GM12873 (cell line): ENCODE results near the gene CRYGS.
A peak's percentile ranks its signal among the peaks of the same experiment; 100 is the strongest.

Source experiments
- TF ChIP-seq, protein P1 (sequence below): IDR thresholded peaks from 2 replicates; pipeline ENCODE4 v1.5.1; 2012; ENCODE audit warnings: low read depth, mild to moderate bottlenecking, moderate library complexity, low read length, control low read depth; ENCODE audit not compliant: insufficient read depth; ENCODE audit errors: missing control alignments

CRYGS gene

GRCh38 chr3:186530415-186530814 is 13.8 kb downstream of the CRYGS start:
- TF ChIP-seq, protein P1, sequence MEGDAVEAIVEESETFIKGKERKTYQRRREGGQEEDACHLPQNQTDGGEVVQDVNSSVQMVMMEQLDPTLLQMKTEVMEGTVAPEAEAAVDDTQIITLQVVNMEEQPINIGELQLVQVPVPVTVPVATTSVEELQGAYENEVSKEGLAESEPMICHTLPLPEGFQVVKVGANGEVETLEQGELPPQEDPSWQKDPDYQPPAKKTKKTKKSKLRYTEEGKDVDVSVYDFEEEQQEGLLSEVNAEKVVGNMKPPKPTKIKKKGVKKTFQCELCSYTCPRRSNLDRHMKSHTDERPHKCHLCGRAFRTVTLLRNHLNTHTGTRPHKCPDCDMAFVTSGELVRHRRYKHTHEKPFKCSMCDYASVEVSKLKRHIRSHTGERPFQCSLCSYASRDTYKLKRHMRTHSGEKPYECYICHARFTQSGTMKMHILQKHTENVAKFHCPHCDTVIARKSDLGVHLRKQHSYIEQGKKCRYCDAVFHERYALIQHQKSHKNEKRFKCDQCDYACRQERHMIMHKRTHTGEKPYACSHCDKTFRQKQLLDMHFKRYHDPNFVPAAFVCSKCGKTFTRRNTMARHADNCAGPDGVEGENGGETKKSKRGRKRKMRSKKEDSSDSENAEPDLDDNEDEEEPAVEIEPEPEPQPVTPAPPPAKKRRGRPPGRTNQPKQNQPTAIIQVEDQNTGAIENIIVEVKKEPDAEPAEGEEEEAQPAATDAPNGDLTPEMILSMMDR, result no peak

GRCh38 chr3:186529201-186529999 is 14.8 kb downstream of the CRYGS start:
- TF ChIP-seq, protein P1, result peak; percentile 46

- TF ChIP-seq, protein P1, result no peak
Observed at GRCh38 chr3:186526256-186526606, 17.9 kb downstream of the CRYGS start.

GRCh38 chr3:186525369-186526255 is 18.6 kb downstream of the CRYGS start:
- TF ChIP-seq, protein P1, result no peak

DNA sequence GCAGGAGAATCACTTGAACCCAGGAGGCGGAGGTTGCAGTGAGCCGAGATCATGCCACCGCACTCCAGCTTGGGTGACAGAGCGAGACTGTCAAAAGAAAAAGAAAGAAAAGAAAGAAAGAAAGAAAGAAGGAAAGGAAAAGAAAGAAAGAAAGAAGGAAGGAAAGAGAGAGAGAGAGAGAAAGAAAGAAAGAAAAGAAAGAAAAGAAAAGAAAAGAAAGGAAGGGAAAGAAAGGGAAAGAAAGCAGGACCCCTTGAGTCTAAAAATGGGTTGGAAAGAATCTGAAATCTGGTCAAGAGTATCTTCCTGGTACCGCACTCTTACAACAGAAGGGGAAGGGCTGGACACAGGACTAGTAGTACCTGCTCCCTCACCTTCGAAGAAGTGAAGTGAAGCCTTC is 19.6 kb downstream of the CRYGS start:
- TF ChIP-seq, protein P1, result no peak

DNA sequence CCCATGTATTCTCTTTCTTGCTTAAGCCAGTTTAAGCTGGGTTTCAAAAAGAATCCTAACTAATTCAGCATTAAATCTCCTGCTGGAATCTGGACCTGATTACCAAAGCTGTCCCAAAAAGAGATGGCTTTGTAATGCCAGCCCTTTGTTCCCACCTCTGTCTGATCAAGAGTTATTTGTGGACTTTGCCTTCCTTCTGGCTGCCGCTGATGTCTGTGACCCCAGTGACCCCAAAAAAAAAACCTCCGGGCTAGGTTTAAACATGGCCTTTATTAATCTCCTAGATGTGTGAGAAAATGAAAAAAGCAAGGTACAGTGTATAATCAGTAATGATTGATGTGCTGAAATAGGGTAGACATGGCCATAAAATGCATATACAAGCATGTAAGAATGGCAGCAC is 20.7 kb downstream of the CRYGS start:
- TF ChIP-seq, protein P1, result no peak

DNA sequence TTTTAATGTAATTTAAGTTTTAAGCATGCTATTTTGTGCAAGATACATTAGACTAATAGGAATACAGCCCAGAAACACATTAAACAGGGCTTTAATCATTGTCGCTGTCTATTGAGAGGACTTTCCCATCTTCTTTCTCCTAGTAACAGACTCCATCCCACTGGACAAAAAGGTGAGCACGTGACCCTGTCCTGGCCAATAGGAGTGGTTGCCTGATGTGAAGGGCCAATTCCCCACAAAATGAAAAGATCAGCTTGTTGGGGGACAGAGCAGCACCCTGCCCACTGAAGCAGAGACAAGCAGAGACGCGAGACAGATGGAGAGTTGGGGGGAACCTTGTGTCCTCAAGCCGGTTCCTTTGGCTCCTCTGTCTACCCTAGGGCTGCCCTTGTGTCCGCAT is 21.2 kb downstream of the CRYGS start:
- TF ChIP-seq, protein P1, result no peak
